PFSK-1 (cell line): Measurements from ENCODE around the gene ACAP2.

Experiments used
- POLR2AphosphoS5 ChIP-seq: IDR thresholded peaks from 2 replicates; pipeline ENCODE4 v1.6.1; 2012; ENCODE audit warnings: low read depth, mild to moderate bottlenecking, control low read depth, low read length, moderate library complexity
- REST ChIP-seq, 2 experiments: IDR thresholded peaks; 2 replicates each; pipeline versions ENCODE4 v1.6.1 to v1.8.0; 2011 to 2012; ENCODE audit warnings: low read depth in 2 of 2, low read length in 2 of 2, control low read depth in 1 of 2, inconsistent platforms in 1 of 2, mild to moderate bottlenecking in 1 of 2, moderate library complexity in 1 of 2; ENCODE audit not compliant: insufficient read depth in 1 of 2
- SIN3A ChIP-seq: IDR thresholded peaks from 2 replicates; pipeline ENCODE4 v1.6.1; 2012; ENCODE audit warnings: mild to moderate bottlenecking, low read length, moderate library complexity, borderline replicate concordance; ENCODE audit not compliant: insufficient read depth
- TAF1 ChIP-seq: IDR thresholded peaks from 2 replicates; pipeline ENCODE4 v1.6.1; 2012; ENCODE audit warnings: low read length, control low read depth, borderline replicate concordance; ENCODE audit not compliant: insufficient read depth

GRCh38 chr3:195441992-195442572, 738 bp downstream of the ACAP2 start:
- no peak for TF ChIP-seq TAF1
- no peak for TF ChIP-seq POLR2AphosphoS5
- no peak for TF ChIP-seq REST (IDR thresholded peaks at IDR 0.05; ENCODE audit: insufficient read depth in 1 of 2, low read depth in 2 of 2, low read length in 2 of 2)
- TF ChIP-seq SIN3A: no peak
